Activated effector memory CD4-positive, alpha-beta T cell treated with anti-CD3 and anti-CD28 coated beads, Interleukin-2, amount 50 U/mL, for 16 hours (primary cell): Measurements from ENCODE around the gene RNF220.

Source experiments
- DNase-seq: peaks from one replicate; pipeline ENCODE4 v3.0.0-alpha.2; 2020

The RNF220 gene

DNA sequence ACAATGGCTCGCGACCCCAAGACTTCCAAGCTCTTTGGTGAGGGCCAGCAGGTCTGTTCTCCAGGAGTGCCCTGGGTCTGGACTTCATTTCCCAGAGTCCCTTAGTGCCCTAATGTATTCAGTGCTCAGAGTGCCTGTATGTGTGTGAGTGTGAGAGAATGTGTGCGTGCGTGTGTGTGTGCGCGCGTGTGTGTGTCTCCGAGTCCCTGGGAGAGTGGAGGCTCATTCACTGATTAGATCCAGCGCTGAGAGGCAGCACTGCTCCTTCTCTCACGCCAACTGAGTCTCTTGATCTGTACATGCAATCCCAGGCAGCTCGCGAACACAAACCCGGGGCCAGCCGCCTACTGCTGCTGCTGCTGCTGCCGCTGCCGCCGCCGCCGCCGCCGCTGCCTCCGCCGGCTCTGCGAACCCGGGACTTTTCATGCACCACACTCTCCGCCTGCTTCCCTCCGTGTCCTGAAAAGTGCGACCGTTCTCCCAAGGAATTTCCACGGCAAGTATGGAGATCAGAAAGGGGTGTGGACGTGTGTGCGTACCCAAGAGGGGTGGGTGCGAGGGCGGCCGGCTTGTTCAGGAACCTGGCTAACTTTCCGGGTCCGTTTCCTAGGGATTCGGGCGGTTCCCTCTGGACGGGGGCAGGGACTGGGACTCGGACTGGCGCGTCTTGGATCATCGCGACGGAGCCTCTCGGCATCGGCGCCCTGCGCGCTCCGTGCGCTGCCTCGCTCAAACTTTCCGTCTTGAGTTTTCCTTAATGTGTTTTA is at the start of gene RNF220:
TSS of gene RNF220 (plus strand) at position 225 of the 767 bp plus-strand sequence.
- peak; percentile 74 for DNase-seq

DNA sequence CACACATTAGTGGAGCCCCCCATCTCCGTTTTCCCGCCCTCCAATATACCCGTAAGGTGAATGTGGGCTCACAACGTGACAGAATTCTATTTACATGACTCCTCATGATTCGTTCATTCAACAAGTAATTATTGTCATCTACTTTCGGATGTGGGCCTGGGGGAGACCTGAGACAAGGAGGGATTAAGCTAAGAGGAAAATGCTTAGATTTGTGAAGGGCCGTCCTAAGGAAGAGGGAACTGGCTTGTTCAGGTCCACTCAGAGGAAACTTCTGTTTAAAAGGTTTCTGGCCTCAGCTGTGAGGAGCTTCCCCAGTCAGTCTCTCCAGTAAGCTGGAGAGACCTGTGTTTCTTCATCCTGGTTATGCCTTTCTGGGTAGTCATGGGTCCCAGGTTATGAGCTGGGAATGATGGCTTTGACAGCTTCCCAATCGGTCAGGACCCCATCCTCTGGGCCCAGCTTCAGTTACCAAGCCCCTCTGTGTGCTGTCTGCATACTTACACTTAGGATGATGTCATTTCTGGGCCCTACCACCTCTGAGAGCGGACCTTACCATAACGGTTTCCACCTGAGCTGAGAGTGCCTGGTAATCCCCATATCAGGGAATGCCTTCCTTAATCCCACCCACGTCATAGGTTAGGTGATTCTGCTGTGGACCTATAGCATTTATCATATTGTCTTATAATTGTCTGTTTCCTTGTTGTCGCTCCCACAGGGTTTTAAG is 49.3 kb upstream of the RNF220 start:
- DNase-seq, result no peak

DNA sequence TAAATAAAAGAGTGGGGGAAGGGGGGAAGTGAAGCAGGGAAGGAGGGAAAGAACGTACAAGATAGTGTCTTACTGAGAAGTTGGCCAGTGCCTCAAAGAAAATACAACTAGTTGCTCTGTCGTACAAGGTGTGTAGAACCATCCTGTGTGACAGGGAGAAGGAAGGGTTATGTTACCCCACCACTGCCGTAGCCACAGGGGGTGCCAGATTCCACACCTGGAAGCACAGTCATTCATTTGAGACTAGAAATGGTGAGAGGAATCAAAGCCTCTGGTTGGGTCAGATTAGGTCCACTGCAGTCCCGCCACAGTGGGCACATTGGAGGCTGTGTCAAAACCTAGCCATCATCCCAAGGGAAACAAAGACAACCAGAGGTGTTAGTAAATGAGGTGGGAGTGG is 47.3 kb upstream of the RNF220 start:
- DNase-seq, result no peak

DNA sequence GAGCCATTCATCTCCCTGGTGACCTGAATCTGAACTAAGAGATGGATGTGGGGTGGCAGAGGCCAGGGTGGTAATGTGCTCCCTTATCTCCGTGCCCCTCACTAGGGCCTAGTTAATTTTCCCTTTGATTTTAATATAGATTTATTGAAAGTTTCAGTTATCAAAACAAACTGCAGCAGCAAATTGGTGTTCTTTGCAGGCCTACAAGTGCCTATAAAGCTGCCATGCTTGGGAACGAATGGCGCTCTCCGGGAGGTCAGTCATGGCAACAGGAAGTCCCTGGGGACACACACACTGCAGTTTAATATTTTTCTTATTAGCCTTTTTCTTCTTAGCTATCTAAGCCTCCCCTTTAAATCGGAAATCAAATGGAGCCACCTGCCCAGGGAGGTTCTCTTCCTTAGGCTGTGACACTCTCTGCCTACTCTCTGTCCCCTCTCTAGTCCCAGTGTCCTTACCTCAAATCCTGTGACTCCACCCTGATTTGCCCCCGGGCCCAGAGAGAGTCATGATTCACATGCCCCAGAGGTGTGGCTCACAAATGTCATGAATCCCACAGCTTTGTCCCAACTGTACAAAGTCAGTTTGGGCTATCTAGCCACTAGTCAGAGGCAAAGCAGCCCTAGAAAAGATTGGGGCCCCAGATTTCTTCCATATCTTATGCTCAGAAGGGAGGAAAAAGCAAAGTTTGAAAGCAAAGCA is 45.7 kb upstream of the RNF220 start:
- DNase-seq, result no peak

DNA sequence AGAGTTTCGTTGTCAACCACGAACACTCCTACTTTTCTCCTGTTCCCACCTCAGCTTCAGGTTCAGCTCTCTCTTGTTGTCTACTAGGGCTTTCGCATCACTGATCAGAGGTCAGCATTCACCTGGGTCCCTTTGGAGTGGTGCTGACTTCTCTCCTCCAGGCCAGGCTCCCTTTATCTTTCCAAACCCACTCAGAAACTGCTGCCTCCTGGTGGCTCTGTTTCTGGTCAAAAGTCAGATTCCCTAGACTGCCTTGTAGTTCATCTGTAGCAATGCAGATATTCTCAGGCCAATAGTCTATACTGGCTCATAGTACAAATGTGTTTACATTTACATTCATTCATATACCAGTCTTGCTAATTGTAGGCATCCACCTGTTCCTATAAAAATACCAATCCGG is 43.6 kb upstream of the RNF220 start:
- DNase-seq, result no peak

DNA sequence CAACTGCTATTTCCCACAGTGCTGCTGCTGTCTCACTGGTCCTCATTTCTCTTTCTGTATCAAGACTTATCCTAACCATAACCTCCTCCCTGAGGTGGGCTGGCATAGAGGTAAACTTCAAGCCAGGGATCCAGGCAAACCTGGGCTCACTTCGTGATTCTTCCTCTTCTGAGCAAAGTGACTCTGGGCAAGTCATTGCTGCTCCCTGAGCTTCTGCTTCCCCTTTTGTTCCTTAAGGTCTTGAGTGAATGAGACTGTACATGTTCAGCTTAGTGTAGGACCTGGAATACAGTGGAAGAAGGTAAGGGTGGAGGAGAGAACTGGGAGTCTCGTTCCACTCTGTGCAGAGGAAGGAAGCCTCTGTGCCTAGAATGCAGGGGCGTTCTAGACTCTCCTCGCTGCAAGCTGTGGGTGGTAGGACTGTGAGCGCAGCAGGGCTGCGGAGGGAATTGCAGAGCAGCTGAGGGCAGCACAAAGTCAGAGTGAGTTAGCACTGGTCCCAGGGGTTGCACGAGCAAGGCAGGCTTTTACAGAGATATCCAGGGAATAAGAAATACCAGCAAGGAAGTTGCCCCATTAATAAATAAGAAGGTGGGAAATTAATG is 38.6 kb upstream of the RNF220 start:
- no peak for DNase-seq

DNA sequence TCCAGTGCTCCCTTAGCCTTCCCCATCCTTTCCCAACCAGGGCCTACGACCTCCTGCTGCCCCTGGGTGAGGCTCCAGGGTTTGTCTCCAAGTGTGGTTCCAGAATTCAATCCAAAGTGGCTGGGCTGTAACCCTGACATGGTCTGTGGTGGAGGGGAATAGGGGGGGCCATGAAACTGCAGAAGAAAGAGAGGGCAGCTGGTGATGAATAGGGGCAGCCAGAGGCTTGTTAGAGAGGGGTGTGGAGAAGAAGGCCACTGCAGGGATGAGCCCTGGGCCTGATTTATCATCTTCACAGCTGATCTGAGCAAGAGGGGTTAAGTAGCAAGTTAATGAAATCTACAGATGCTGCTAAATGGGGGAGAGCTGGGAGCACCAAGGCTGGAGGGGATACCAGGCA is 37.1 kb upstream of the RNF220 start:
- DNase-seq, result no peak

DNA sequence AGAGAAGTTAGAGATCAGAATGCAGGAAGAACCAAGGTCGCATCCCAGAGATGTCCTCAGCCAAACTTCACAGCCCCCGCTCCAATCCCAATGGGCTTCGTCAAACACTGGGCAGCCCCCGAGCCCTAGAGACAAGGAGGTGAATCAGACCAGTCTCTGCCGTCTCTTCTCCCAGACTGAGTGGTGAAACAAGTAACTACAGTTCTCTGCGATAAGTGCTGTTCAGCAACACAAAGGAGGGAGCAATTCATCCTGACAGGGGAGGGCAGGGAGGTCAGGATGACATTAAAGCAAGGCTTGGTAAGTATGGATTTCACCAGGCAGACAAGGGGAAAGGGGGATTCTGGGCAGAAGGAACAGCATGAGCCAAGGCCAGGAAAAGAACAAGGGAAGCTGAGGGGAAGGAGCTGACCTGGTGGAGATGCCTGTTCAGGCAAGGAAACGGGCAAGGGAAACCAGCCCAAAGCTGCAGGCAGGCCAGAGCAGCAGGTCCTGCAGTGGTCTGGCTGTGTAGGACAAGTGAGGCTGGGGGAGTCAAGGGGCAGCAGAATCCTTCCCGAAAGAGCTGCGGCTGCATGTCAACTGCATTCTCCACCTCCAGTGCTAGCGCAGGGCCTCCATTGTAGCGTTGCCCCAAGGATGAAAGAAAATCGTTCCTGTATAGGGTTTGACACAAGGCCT is 36.4 kb upstream of the RNF220 start:
- no peak for DNase-seq

DNA sequence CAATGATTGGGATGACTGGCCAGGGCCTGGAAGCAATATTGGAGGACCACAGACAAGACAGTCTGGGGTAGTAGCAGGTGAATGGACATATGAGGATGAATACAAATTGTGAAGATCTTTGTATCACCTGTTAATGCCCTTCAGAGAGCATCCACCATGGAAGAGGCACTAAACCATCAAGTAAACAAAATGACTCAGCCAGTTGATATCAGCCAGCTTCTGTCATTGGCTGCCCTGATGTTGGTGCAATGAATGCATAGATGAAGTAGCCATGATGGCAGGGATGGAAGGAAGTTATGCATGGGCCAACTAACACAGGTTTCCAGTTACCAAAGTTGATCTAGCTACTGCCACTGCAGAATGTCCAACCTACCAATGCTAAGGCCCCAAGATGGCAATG is 33.8 kb upstream of the RNF220 start:
- no peak for DNase-seq

DNA sequence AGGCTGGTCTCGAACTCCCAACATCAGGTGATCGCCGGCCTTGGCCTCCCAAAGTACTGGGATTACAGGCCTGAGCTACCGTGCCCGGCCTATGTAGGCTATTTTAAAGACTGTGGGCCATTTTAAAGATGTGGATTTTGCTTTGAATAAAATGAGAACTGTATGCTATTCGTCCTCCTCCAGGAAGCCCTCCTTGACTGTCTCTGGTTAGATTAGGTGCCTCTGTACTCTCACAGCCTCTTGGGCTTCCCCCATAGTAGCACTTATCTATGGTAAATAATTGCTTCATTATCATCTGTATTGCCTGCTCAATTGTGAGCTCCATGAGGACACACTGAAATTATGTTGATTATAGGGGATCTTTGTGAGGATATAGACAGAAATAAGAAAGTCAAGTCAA is 29.5 kb upstream of the RNF220 start:
- DNase-seq, result no peak

DNA sequence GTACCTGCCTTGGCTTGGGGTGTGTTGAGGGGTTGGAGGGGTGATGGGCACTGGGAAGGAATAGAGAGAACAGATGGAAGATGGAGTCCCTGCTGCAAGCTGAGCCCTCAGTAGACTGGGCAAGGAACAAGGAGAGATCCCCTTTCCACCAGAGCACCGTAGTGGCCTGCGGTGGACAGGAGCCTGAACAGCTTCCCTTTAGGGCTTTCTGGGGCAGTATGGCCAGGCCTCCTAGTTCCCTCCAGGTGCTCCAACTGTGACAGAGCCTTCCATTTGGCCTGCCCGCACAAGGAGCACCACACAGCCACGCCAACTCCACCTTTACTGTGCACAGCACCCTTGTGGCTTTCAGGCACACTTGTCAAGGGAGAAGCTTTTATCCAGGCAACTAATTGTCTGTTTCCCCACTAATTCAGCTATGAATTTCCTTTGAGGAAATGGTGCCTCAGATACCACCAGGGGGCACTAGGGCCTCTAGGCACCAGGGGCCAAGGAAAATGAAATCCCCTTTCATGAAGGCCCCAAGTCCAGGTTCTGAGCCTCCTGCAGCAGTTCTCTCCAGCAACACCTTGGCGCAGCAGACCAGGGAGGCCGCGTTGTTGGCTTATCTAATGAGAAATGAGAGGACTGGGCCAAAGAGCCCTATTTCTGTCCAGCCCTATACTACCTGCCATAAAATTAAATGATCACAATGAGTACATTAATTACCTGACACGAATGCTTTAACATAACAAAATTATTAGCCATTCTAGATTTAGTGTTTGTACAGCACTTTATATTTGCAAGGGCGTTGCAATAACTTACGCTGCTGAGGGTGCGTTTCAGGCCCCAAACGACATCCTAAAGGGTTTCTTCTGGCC is 26.9 kb upstream of the RNF220 start:
- DNase-seq, result peak; percentile 74

DNA sequence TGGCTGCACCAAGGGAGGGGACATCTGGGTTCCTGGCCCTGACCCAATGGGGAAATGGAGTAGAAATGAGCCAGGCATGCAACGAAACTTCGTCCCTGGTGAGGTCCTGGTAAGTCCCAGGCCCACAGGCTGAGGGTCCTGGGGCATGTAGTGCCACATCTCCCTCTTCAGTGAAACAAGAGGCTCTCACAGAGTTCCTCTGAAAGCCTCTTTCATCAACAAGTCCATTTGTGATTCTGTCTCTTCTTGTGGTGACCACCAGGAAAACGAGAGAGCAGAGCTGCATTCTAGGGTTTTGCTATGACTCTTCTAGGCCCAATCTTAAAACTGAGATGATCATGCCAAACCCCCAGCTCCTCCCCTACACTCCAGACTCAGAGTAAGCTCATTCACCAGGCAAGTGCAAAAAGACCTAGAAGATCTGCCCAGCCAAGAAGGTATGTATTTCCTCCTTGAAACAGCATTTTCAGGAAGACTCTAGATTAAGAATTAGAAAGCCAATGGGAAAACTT is 24.3 kb upstream of the RNF220 start:
- DNase-seq, result no peak

DNA sequence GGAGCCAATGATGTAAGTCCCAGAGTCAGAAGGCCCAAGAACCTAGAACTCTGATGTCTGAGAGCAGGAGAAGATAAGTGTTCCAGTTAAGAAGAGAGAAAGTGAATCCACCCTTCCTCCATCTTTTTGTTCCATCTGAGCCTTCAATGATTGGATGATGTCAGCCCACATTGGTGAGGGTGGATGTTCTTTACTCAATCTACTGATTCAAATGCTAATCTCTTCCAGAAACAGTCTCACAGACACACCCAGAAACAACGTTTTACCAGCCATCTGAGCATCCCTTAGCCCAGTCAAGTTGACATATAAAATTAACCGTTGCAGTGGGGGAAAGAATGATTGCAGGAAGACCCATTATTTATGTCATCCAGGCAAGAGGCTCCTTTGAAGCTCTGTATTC is 16.5 kb upstream of the RNF220 start:
- no peak for DNase-seq

DNA sequence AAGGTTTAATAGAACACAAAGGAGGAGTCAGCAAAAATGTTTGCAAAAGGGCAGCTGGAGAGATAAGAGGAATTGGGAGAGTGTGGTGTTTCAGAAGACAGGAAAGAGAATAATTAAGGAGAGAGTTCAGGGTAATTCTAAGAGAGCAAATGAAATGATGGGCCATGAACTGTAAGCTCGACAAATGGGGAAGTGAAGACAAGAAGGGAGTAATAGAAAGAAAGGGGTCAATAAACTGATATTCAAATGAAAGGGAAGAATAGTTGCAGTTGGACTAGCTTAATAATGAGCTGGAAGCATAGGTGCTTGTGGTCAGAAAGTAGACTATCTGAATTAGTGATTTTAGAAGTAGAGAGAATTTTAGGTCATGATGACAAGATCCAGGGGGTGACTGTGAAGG is 15.6 kb upstream of the RNF220 start:
- DNase-seq, result no peak

DNA sequence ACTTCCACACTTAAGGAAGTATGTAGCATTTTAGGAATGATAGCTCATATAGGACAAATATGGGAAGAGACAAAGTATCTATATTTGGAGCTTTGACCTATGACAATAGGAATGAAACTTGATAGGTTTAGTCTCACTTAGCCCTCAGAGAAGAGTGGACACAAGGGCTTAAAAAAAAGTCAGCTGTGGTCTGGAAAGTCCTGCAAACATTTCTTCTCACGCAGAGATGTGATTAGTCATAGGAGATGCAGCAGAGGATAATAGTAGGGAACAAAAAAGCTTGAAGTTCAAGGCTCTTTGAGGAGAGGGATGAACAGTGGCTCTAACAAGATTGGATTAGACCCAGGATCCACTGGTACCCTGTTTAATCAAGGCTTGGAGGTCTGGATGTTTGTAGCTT is 14.8 kb upstream of the RNF220 start:
- DNase-seq, result no peak

DNA sequence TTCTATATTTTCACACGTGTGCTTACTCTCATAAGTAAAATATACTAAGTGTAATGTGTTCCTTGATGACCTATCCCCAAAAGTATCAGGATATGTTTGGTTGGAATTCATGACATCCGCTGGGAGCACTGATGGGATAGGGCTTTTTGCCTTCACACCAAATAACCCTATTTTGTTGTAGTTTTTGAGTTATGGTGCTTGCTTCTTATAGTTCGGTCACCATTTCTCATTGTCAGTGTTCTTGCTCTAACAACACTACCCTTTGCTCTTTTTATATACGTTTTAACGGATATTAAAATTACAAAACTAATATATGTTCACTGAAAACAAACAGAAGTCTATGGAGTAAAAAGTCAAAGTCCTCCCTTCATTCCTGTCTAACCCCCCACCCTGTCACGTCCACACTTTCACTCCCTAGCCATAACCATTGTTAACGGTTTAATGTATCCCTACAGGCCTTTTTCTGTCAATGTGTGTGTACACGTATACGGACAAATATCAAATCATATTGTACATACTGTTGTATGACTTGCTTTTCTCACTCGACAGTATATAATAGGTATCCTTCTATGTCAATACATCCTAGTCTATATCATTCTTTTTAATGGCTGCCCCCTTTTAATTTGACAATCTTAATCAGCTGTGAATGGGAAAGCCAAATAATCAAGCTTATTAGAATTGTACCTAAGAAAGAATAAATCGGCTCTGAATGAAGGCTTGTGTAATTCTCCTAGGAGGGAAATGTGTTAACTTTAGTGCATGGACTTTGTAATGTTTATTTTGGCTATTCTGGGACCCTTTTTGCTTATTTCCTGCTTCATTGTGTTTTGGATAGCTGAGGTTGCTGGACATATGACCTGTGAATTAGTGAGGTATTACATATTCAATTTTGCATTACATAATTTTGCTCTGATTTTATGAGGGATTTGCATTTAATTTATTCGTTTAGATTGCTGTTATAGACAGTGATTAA is 3.5 kb upstream of the RNF220 start:
- DNase-seq, result no peak

DNA sequence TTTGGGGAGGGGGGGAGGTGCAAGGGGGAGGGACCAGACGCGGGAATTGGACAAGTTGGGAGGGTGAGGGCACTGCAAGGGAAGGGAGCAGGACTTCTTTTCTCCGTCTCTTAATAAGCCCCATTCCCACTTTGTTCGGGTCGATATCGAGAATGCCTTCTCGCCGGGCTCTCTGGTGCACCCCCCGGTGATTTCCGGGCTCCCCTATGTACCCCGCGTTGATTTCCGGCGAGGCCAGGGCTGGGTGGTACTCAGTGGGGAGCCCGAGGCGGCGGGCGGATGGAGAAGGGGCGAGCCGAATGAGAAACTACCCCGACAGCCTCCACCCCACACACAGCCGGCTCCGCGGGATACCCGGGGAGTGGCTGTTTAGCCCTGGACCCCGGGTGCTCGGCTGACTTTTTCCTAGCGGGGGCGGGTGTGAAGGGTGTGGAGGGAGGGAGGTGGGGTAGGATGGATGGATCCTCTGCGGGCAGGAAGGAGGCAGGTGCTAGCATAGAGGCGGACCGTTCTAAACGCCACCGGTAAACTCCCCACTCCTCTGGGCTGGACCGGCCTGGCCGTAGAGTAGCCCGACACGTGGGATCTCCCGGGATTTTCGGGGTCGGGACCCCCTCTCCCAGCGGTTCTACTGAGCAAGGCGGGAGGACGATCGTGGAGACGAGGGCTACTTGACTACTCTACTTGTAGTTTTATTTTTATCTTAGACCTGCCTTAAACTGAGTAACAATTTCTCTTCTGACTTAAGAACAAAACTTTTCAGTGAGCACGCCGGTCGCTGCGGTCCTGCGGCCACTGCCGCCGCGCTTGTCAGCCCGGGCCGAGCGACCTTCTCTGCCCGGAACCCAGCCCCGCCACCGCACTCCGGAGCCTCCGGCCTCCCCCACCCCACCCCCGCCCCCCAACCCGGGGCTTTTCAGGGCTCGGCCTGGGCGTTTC is 1.0 kb downstream of the RNF220 start:
- DNase-seq, result peak; percentile 68

DNA sequence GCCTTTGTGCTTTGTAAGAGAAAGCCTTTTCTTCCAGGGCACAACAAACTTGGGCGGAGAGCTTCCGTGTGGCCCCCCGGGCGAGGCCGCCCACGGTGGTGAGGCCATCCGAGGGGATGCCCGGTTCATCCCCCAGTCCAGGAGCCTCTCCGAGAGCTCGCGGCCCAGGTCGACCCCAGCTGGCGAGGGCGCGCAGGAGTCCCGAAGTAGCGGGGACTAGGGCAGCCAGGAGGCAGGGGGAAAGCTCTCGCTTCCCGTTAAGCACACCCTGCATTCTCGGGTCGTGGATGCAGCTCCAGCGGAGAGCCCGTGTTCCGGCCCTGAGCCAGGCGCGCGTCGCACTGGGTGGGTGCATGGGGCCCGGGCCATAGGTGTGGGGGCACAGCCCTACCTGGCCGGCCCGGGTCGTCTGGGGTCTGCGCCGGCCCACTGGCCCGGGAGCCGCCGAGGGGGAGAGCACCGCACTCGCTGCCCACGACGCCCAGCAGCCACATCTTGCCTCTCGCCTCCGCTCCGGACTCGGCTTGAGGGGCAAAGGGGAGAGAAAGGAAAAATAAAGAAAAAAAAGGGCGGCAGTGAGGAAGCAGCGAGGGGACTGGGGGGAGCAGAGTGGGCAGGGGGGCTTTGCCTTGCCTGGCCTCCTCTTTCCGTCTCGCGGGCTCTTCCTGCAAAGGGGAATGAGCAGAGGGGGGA is 1.8 kb downstream of the RNF220 start:
- no peak for DNase-seq
